Measurements from ENCODE around the gene HIGD1A. TPM values are rescaled to one million over a fixed set of nuclear protein-coding genes. Genes with fewer than 3 reads are reported as not detected.

Gene HIGD1A
- total and polyA plus RNA-seq, 8 donors = 14.6 to 56.6 (median 29.0) TPM

- no peaks in the 10 kb centered on the region for H3K36me3 ChIP-seq
- peak overlapping the region; percentile 62 to 86 (median 78) for H3K4me3 ChIP-seq
- TF ChIP-seq CTCF (IDR thresholded peaks at IDR 0.05) = no peak
- no peaks in the 10 kb centered on the region for H3K9me3 ChIP-seq
- ATAC-seq (peak; percentile 47 to 59 (median 54)), DNase-seq (peak in 4 of 6 donors; percentile 40 to 74 (median 52)), FAIRE-seq (no peak)
- peak overlapping the region; percentile 65 to 94 (median 86) for H3K27ac ChIP-seq
- no peaks in the 10 kb centered on the region for H3K27me3 ChIP-seq
- 1% methylated on average over 29 to 33 of the region's 33 CpGs for WGBS, 2 donors
- intact Hi-C loops (cut with DNase I) = no loop called here
- peaks cover 10 to 34% (median 31%) of the 10 kb centered on the region in 3 donors for H3K4me1 ChIP-seq
Observed at GRCh38 chr3:42803414-42804105, 730 bp downstream of the HIGD1A start.

DNA sequence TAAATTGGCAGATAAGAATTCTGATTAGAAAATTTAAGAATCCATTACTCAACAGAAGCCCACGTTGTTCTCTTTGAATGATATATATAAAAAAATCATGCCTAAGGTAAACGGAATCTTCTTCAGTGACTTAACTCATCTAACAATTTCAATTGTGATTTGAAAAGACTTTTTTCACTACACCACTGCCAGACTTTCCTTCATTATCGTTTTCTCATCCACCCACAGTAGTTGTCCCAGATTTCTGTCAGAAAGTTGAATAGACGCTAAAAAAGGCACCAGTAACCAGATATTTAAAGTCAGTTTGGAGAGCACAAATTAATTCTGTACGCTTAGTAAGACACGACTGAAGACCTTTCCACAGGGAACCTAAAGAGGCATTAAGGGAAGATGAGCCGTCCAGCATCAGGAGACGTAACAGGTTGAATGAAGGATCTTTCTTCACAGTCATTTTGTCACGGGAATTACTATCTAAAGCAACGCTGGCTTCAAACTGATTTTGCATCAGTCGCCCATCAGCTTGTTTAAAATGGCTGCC is 1.3 kb downstream of the HIGD1A start:
- FAIRE-seq = no peak
- ATAC-seq = no peak

GRCh38 chr3:42801784-42802183 is 2.5 kb downstream of the HIGD1A start:
- Histone ChIP-seq H3K36me3 (no peaks in the 10 kb centered on the region), H3K4me1 (peaks cover 10 to 34% (median 31%) of the 10 kb centered on the region in 3 donors), H3K9me3 (no peaks in the 10 kb centered on the region), H3K27ac (no peak overlapping the region), H3K27me3 (no peaks in the 10 kb centered on the region), H3K4me3 (no peak overlapping the region)
- no peak for TF ChIP-seq CTCF (IDR thresholded peaks at IDR 0.05)
- 74 to 81% methylated on average over 4 of the region's 4 CpGs for WGBS, 2 donors
- DNase-seq (no peak), ATAC-seq (no peak), FAIRE-seq (no peak)
- intact Hi-C loops (cut with DNase I) = no loop called here

More for the DNA sequence above, 1.3 kb downstream of the HIGD1A start:
- no peak for DNase-seq
- Histone ChIP-seq H3K27ac (peak overlapping the region; percentile 65 to 94 (median 86)), H3K4me1 (peaks cover 10 to 34% (median 31%) of the 10 kb centered on the region in 3 donors), H3K4me3 (peak overlapping the region; percentile 62 to 86 (median 78)), H3K36me3 (no peaks in the 10 kb centered on the region), H3K9me3 (no peaks in the 10 kb centered on the region), H3K27me3 (no peaks in the 10 kb centered on the region)
- intact Hi-C loops (cut with DNase I) = no loop called here
- no peak for TF ChIP-seq CTCF (IDR thresholded peaks at IDR 0.05)
- WGBS, 2 donors = 20 to 21% methylated on average over 11 of the region's 11 CpGs

GRCh38 chr3:42801048-42801620 is 3.2 kb downstream of the HIGD1A start:
- no peaks in the 10 kb centered on the region for H3K36me3 ChIP-seq
- 50 to 52% methylated on average over 3 of the region's 3 CpGs for WGBS, 2 donors
- peaks cover 10 to 34% (median 31%) of the 10 kb centered on the region in 3 donors for H3K4me1 ChIP-seq
- FAIRE-seq = no peak
- H3K27me3 ChIP-seq = no peaks in the 10 kb centered on the region
- TF ChIP-seq CTCF (IDR thresholded peaks at IDR 0.05) = no peak
- intact Hi-C loops (cut with DNase I) = no loop called here
- no peaks in the 10 kb centered on the region for H3K9me3 ChIP-seq
- DNase-seq = no peak
- no peak for ATAC-seq
- H3K4me3 ChIP-seq = no peak overlapping the region
- no peak overlapping the region for H3K27ac ChIP-seq
